GM12878 (cell line): ENCODE measurements around the gene NAT14. TPM values are rescaled to one million over a fixed set of nuclear protein-coding genes. Genes with fewer than 3 reads are reported as not detected.

ENCODE experiments used
- ATAC-seq: fragments of 200-7000 bp; cut with Tn5 transposase; 3 replicates; pipeline ENCODE4 v1.9.1; 2020; ENCODE audit warnings: mild to moderate bottlenecking, moderate library complexity
- BruUV-seq: library from RNA; stranded (reverse); fragments of 400-500 nt; replicated peaks from 2 replicates; lab custom pipeline; 2021; lab: Mats Ljungman, UMichigan
- CTCF ChIA-PET: fragments of 300-600 bp; sonication (Branson Sonifier 250); formaldehyde crosslinking; extraction: SDS; loops from one replicate; lab custom pipeline; 2021; ENCODE audit warnings: inconsistent platforms; lab: Yijun Ruan, JAX
- POLR2A ChIA-PET: fragments of 350-600 bp; formaldehyde crosslinking; extraction: SDS; loops from one replicate; lab custom pipeline; 2021; ENCODE audit warnings: inconsistent platforms; lab: Charles Lee
- RAD21 ChIA-PET: fragments of 300-600 bp; sonication (Branson Sonifier 250); formaldehyde crosslinking; loops from one replicate; lab custom pipeline; 2023; ENCODE audit warnings: antibody characterized with exemption; ENCODE audit not compliant: unreplicated experiment; lab: Charles Lee
- SMC1A ChIA-PET: fragments of 300-600 bp; sonication (Branson Sonifier 250); formaldehyde crosslinking; loops from one replicate; lab custom pipeline; 2023; ENCODE audit not compliant: unreplicated experiment, uncharacterized antibody; lab: Charles Lee
- DNase-seq: peaks from one replicate; pipeline ENCODE4 v3.0.0-alpha.2; 2011; ENCODE audit warnings: low read depth, low spot score
- FAIRE-seq: peaks from 3 replicates; lab custom pipeline; 2011; peaks lifted over from hg19 to GRCh38; lab: Jason Lieb, UNC
- H2AFZ ChIP-seq: 2 replicates; pipeline ENCODE4 v1.6.0; 2011; ENCODE audit warnings: low read depth, low read length, control low read depth; ENCODE audit not compliant: control insufficient read depth
- H3K27ac ChIP-seq: 2 replicates; pipeline ENCODE4 v1.5.1; 2011; ENCODE audit warnings: control low read depth; ENCODE audit not compliant: control insufficient read depth, insufficient read depth
- H3K27me3 ChIP-seq, 2 experiments: replicated peaks in 1 of 2; 2 replicates each; pipeline versions ENCODE4 v1.6.0 to v1.6.1; 2011; ENCODE audit warnings: low read length in 1 of 2; ENCODE audit not compliant: control insufficient read depth in 2 of 2, insufficient read depth in 2 of 2
- H3K36me3 ChIP-seq, 2 experiments: 2 replicates each; pipeline ENCODE4 v1.5.1; 2011; ENCODE audit warnings: low read length in 1 of 2; ENCODE audit not compliant: control insufficient read depth in 2 of 2, insufficient read depth in 2 of 2
- H3K4me1 ChIP-seq: 2 replicates; pipeline ENCODE4 v1.6.1; 2011; ENCODE audit warnings: mild to moderate bottlenecking, low read length, moderate library complexity, mixed read lengths; ENCODE audit not compliant: control insufficient read depth, insufficient read depth
- H3K4me2 ChIP-seq: 2 replicates; pipeline ENCODE4 v1.6.0; 2011; ENCODE audit warnings: control low read depth; ENCODE audit not compliant: control insufficient read depth, insufficient read depth
- H3K4me3 ChIP-seq: fragments of 200-600 bp; sonication (generic); 2 replicates; pipeline ENCODE4 v1.5.1; 2016
- H3K79me2 ChIP-seq: 2 replicates; pipeline ENCODE4 v1.6.0; 2011; ENCODE audit warnings: low read length; ENCODE audit not compliant: control insufficient read depth, insufficient read depth
- H3K9ac ChIP-seq: 2 replicates; pipeline ENCODE4 v1.8.0; 2011; ENCODE audit warnings: low read length, control low read depth, mixed read lengths; ENCODE audit not compliant: control insufficient read depth, insufficient read depth
- H3K9me3 ChIP-seq: replicated peaks from 3 replicates; pipeline ENCODE4 v1.5.1; 2011; ENCODE audit warnings: mild to moderate bottlenecking, low read length; ENCODE audit not compliant: control insufficient read depth, insufficient read depth
- H4K20me1 ChIP-seq: 2 replicates; pipeline ENCODE4 v1.6.0; 2011; ENCODE audit not compliant: control insufficient read depth, insufficient read depth
- BACH1 ChIP-seq: fragments of 450-650 bp; IDR thresholded peaks from 2 replicates; pipeline ENCODE4 v1.6.1; 2017; ENCODE audit warnings: mild to moderate bottlenecking, borderline replicate concordance
- E2F4 ChIP-seq: IDR thresholded peaks from 2 replicates; pipeline ENCODE4 v1.6.1; 2012; ENCODE audit warnings: low read depth, low read length, improper control_type of control experiment
- KLF5 ChIP-seq: fragments of 450-650 bp; IDR thresholded peaks from 2 replicates; pipeline ENCODE4 v1.6.1; 2014; ENCODE audit warnings: mild to moderate bottlenecking; ENCODE audit not compliant: partially characterized antibody
- POLR2A ChIP-seq: IDR thresholded peaks from 2 replicates; pipeline ENCODE4 v1.6.1; 2011; ENCODE audit warnings: low read depth, mild to moderate bottlenecking, low read length
- RAD21 ChIP-seq: IDR thresholded peaks from 2 replicates; pipeline ENCODE4 v1.6.1; 2011; ENCODE audit warnings: mild to moderate bottlenecking, low read depth, low read length, moderate library complexity; ENCODE audit not compliant: insufficient read depth
- REST ChIP-seq: IDR thresholded peaks from 2 replicates; pipeline ENCODE4 v1.6.1; 2012; ENCODE audit warnings: mild to moderate bottlenecking, low read depth, low read length
- WGBS: methylation state at CpG from one replicate; pipeline ENCODE4 v1.1.6; 2016; ENCODE audit warnings: low lambda C conversion rate; ENCODE audit not compliant: insufficient replicate concordance, insufficient coverage; ENCODE audit errors: missing lambda C conversion rate; 5-methylcytosine and 5-hydroxymethylcytosine counted together
- in situ Hi-C: fragments of 300-500 bp; cut with MboI; formaldehyde crosslinking; loops from 9 replicates; pipeline ENCODE4 v1.14.3; 2018; ENCODE audit warnings: mixed read lengths
- intact Hi-C: fragments of 100-400 bp; cut with micrococcal nuclease; formaldehyde crosslinking; loops from one replicate; pipeline ENCODE4 v1.14.2; 2022; ENCODE audit not compliant: unreplicated experiment
- polyA plus RNA-seq, 11 experiments: library from polyadenylated mRNA; depleted of rRNA in 4 of 11; unstranded in 6 of 11; stranded (reverse) in 5 of 11; fragments of >200 nt; fragmentation: Nextera tagmentation in 4 of 11; fragmentation: Illumina TruSeq in 1 of 11; extraction: Ambion mirVana in 4 of 11; extraction: Trizol in 1 of 11; gene quantifications; 1 replicate in 1 of 11; 2 replicates in 10 of 11; pipeline versions ENCODE4 v1.2.1 to v1.2.3, GENCODE V29; 2011 to 2016; ENCODE audit warnings: inconsistent platforms in 2 of 11, missing spikeins in 2 of 11, low read depth in 1 of 11
- total RNA-seq, 4 experiments: library from RNA; depleted of rRNA in 3 of 4; stranded (reverse); fragments of >200 nt in 3 of 4; fragmentation: Illumina TruSeq in 1 of 4; extraction: Trizol in 1 of 4; gene quantifications; 2 replicates each; pipeline versions ENCODE4 v1.2.1 to v1.2.3, GENCODE V29; 2013 to 2021

NAT14 gene
- total and polyA plus RNA-seq, 10 of the 15 experiments (the other 5 are each of a cell fraction or from before 2014, with no cell fraction given) = 0.87 to 23.6 (median 9.7) TPM

- no TSS peak for BruUV-seq
- in situ Hi-C loops = no loop called here
These were observed 1.3 kb downstream of the NAT14 start for GRCh38 chr19:55486043-55486970.

More at GRCh38 chr19:55486043-55486970, 1.3 kb downstream of the NAT14 start:
- DNase-seq = no peak
- ChIA-PET POLR2A (interaction anchor here (1.6 kb wide), 1 partner anchor 10 kb away, joined by 4 read pairs; the partner anchor contains the start of gene ZNF628), RAD21 (no interaction called here), SMC1A (interaction anchor here (1.2 to 1.8 kb wide), 5 partner anchors 9 to 18 kb away, joined by 3 to 7 read pairs (median 5); partner anchors contain the start of gene ZNF628), CTCF (interaction anchor here (1.6 to 3.4 kb wide), 4 partner anchors 10 to 19 kb away, joined by 4 to 22 read pairs (median 12); partner anchors contain the start of gene ZNF628)
- WGBS = 92% methylated on average over 34 of the region's 53 CpGs
- Histone ChIP-seq H4K20me1 (no peaks in the 10 kb centered on the region), H3K36me3 (peaks cover 0 to 8% of the 10 kb centered on the region in 2 experiments; a peak in 2 of 4 replicates), H3K79me2 (no peaks in the 10 kb centered on the region; the same call in 1 of the 2 replicates), H3K27me3 (no peaks in the 10 kb centered on the region), H3K9me3 (no peaks in the 10 kb centered on the region), H3K27ac (no peak overlapping the region), H3K4me3 (no peak overlapping the region), H3K4me2 (no peak overlapping the region), H3K9ac (no peak overlapping the region), H2AFZ (no peak overlapping the region), H3K4me1 (peaks cover 6% of the 10 kb centered on the region)
- no peak for FAIRE-seq
- intact Hi-C loops = no loop called here
- TF ChIP-seq POLR2A (no peak; the same call in 1 of the 2 replicates), BACH1 (no peak), KLF5 (no peak), E2F4 (no peak), REST (no peak), RAD21 (no peak)
- ATAC-seq = no peak
